SK-N-MC (cell line): Measurements from ENCODE around the gene TRRAP.

Source experiments
- EZH2 ChIP-seq: fragments of 200-600 bp; sonication (generic); IDR thresholded peaks from one replicate; pipeline ENCODE4 v1.6.1; 2017; ENCODE audit warnings: antibody characterized with exemption
- POLR2AphosphoS5 ChIP-seq: IDR thresholded peaks from 2 replicates; pipeline ENCODE4 v1.6.1; 2012; ENCODE audit warnings: mild to moderate bottlenecking, low read depth, low read length, borderline replicate concordance

- TF ChIP-seq EZH2 (no peak), POLR2AphosphoS5 (no peak)
These were observed 148.9 kb downstream of the TRRAP start for GRCh38 chr7:99027241-99027640.
